Activated CD8-positive, alpha-beta memory T cell treated with anti-CD3 and anti-CD28 coated beads for 4 hours (primary cell): ENCODE results near the gene ASB4.
"Not testable (repeated sequence)": the region's sequence is repeated elsewhere in the genome, so short reads cannot be mapped to it uniquely, and the experiment has no call there.

Experiments used
- DNase-seq, 2 donors: peaks; one replicate each; pipeline ENCODE4 v3.0.0-alpha.2; 2020; ENCODE audit warnings: low read depth in 2 of 2

Gene ASB4

DNA sequence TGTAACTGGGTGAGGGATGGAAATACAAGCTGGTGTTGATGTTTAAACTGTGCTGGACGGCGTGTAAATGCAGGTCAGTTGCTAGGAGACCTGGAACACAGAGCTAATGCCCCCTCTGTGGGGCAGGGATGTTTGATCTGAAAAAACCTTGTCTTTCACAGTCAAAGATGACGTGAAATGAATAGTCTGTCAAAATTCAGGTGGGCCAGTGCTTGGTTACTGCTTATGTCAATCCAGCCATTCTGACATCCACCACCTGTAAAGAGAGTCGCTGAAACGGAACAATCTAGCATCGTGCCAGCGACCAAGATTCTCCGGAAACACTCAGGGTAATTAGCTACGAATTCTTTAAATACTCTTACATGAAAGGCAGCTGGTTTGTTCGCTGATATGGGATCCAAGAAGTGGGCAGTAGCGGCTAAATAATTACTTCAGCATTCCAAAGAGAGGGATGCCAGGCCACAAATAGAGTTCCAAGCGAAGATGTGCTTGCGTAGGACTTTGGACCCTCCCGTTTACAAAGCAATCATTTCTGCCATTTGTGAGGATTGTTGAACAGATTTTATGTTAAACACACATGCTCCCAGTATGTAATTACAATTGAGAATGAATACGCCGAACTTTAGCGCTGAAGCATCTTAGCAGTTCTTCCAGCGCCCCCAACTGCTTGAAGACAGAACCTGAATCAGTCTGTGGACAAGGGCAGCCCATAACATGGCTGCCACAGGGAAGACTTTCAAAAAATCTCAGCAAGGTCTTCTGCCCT is 7.3 kb upstream of the ASB4 start:
- no peak for DNase-seq

DNA sequence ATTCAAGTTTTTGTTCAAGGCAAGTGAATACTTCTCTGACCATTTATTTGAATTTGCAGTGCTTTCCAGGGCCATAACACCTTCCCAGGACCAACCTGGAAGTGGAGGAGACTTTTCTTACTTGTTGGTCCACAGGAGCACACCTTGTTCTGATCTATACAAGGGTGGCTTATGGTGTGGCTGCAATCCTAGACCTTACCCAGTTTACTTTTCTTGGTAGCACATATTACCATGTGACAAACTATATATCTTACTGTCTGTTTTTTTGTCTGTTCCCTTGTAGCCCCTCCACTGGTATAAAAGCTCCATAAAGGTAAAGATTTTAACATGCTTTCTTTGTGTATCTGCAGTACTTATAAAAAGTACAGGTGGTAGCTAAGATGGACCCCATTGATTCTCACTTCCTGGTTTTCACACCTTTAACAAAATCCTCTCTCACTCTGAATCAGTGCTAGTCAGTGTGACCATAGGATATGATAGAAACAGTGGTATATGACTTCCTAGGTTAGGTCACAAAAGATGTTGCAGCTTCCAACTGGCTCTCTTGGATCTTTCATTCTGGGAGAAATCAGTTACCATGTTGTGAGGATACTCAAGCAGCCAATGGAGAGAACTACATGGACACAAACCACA is 5.6 kb upstream of the ASB4 start:
- no peak for DNase-seq

DNA sequence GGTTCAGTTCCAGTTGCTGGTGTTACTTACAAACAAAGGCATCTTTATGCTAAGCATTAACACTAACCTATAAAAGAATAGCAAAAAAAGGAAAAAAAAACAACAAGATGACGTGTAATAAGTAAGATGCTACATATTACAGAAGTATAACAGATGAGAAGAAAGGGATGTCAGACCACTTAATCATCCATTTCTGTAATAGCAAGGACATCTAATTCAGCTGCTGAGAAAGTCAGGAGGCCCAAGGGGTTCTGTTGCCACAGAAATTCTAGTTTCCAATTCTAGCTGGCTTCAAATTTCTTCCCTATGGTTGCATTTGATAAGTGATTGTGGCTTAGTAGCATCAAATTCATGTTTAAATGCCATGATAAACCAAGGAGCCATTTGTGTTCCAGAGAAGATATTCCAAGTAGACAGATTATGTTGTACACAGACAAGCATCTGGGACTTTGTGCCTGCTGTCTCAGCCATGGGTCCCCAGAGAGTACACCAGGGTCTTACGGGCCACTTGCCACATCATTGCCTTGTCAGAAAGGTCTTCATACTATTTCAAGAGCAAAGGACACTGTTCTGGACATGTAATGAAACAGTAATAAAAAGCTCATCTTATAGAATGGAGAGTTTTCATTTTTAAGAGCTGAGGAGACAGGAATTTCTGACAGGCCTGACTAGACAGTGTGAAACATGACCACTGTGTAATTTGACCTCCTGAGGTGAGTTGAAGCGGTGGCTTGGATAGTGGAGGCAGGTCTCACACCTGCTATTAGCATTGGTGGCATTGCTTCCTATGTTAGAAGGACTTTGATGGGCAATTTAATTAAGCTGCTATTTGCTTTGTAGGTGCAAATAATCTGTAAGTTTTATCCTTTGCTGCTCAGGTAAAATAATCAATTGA is 4.2 kb upstream of the ASB4 start:
- no peak for DNase-seq

DNA sequence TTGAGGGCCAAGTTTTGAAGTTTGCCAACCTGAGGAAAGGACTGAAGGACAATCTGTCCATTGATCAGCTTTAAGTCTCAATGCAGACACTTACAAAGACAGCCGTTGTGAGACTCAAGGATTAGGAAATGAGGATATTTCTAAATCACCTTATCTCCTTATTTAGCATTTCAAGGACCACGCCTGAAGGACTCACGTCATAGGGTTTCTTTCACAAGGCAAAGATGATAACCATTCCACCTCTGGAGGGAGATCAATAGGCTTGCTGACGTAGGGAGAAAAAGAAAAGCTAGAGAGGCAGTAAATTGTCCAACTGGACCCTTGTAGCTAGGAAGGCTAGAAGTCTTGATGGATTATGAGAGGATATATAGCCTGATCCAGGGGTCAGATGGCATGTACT is 3.3 kb upstream of the ASB4 start:
- no peak for DNase-seq

DNA sequence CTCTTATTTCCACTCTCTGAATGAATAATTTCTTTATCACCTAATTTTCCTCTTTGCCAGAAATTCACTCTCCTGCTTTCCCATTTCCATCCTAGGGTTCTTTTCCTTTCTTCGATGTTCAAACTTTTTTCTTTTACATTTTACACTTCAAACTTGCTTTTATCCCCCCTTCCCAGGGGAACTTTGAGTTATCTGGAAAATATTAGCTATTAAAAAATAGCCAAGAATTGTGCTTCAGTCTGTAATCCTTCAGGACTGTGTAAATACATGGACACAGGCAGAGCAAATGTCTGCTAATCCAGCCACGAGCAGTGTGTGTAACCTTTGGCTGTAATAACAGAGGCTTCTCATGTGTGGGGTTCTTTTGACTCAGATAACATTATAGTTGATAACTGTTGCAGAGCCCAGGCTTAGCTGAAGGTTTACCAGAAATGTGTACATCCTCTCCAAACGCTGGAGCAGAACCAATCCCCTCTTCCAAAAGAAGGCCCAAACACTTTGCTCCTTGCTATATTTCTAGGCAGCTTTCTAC is 4.6 kb downstream of the ASB4 start:
- no peak for DNase-seq

DNA sequence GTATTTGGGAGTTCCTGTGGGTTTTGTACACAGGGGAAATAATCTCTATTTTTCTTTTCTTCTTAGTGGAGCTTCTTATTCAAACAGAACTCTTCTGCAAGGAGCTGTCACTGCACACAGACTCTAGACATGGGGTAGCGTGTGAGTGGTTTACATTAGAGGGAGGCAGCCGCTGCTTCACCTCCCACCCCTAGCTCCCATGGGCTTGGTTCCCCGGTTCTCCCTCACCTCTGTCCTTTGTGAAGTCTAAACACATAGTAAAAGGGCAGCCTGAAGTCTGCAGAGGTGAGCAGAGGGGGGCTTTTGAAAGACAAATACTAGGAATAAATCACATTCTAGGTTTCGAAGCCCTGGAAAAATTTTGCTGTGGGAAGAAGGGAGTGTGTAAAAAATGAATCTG is 5.5 kb downstream of the ASB4 start:
- no peak for DNase-seq

DNA sequence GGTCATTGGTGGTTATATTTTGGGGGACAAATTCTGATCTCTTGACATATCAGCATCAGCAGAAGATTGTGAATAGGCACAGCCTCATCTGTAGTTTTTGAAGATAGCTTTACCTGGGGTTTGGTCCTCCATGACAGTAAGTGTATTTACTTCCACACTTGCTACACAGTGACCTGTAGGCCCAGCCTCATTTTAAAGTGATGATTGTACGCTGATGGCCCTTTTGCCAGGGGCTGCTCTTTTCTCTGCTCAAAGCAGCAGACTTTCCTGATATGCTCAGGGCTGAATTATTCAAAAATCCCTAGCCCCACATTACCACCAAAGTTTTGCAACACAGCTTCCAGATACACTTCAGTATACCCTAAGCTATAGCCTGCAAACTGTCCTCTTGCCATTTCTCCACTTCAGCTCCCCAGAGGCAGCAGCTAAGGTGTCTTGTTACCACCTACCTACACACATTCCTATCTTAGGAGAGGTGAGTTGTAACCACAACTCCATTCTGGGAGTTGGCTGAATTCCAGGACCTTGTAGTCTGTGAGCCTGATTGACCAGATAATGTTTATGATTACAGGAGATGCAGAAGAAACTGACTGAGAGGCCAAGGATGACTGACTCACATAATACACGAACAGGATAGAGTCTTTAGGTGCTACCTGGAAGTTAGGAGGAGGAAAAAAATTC is 6.0 kb downstream of the ASB4 start:
- DNase-seq, result no peak

DNA sequence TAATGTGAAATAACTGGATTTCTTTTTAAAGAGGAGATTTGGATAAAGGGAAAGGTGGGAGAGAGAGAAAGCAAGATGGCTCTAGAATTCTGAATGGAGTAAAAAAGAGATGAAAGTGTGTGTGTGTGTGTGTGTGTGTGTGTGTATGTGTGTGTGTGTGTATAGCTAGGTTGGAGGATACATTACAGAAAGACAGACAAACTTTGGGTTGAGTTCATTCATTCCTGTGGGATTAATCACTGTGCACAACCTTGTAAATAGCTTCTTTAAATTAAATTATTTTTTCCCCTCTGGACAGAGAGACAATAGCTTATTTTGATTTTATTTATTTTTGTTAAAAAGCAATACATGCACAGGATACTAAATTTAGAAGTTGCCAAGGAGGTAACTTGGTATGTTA is 7.5 kb downstream of the ASB4 start:
- DNase-seq, result no peak

DNA sequence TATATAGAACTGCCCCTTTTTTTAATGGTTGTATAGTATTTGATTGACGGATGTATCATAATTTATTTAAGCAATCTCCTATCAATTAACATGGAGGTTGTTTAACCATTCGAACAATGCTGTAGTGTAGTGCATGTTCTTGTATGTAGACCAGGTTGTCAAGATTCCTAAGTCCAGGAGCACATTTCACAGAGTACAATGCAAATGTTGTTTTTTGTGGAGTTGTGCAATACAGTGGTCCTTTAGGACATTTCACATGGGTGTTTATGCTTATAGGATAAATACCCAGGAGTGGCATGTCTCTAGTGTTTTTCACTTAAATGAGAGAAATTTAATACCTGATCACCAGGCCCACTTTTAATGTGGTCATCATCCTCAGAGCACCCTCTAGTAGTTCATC is 8.1 kb downstream of the ASB4 start:
- no peak for DNase-seq

DNA sequence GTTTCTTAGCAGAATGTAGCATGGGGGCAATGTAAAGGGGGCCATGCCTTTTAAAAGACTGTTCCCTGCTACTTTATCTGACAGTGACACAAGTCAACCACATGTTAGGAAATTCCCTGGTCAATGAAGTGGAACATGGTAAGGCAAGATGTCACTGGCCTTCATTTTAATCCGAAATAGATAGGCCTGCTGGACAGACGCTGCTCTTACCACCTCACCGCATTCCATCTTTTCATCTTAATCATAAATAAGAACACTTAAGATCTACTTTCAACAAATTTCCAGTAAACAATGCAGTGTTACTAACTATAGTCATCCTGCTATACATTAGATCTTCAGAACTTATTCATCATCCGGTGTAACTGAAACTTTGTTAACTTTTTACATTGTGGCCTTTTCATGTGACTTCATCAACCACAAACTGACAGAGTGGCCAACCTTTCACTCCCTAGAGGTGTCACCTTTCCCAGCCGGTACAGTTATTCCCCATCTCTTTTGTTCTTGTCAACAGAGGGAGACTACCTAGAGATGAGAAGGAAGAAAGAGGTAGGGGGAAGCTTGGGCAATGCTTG is 15.6 kb downstream of the ASB4 start:
- DNase-seq, result no peak

DNA sequence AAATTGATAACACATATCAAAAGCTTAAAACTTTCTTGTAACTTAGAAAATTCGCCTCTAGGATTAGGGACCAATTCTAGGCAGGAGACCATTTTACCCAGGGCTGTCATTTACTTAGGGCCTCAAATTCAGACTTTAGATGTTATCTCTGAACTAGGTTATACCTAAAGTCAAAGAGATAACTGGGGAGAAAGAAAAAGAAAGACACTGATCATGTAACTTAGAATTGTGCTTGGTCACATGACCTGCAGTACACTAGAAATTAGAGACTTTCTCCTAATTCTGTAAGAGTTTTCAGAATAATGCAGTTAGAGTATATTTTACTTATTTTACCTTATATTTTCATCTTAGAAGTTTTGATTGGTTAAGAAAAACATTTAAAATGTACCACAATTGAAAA is 16.7 kb downstream of the ASB4 start:
- DNase-seq, result no peak

DNA sequence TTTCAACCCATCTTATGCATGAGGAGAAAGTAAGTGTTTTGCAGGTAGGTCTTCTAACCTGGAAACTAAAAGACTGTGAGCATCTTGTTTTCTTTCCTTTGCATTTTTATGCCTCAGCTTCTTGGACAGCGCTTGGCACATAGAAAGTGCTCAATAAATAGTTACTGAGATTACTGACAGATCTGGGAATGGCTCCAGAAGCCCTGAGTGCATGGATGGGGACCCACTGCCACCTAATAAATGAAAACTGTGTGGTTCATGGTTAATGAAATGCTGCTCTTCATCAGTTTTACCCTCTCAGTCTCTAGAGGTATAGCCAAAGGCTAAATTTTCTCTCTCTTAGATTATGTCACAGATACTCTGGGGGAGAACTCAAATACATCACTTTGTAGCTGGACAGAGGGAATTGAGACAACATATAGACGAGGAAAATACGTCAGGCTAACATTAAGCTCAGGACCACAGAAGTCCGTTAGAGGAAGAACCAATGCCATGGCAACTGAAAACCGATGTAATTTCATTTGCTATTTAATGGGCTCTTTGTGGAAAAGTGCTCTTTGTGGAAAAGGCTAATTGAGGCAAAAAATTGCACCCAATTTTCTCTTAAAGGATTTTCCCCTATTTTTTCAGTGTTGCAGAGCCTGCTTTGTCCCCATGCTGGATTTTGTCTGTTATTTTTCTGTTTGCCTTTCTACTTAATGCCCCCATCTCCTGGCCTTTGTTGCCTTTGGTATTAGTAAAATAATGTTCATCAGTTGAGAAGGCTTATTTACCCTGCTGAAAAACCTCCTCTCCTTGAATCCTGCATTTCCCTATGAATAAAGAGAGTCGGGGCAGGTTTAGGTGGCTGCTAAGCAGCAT is 17.8 kb downstream of the ASB4 start:
- no peak for DNase-seq

DNA sequence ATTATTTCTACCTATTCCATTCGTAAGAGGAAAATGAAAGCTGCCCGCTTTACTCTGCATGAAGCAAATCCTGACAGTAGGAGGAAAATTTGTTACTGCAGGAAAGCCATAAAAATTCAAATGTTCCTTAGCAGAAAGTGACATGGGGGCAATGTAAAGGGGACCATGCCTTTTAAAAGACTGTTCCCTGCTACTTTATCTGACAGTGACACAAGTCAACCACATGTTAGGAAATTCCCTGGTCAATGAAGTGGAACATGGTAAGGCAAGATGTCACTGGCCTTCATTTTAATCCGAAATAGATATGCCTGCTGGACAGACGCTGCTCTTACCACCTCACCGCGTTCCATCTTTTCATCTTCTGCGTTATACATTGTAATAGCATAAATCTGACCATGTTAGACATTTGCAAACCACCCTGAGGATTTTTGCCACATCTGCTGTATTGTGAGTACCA is 18.4 kb downstream of the ASB4 start:
- DNase-seq, result not testable (repeated sequence)

DNA sequence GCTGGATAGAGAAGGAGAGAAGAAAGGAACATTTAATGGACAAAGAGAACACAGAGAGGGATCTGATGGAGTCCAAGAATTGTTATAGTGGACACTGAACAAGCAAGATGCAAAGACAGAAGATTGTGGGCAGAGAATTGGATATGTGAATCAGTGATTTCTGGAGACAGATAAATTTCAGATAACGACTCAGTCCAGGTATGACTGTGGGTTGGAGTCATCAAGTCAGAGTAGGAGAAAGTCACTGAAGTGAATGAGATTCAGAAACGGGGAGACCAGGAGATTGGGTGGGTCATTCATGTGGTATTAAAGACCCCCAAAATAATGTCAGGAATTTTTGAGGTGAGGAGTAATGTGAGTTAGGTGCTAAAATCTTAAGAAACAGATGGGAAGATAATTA is 23.0 kb downstream of the ASB4 start:
- no peak for DNase-seq

DNA sequence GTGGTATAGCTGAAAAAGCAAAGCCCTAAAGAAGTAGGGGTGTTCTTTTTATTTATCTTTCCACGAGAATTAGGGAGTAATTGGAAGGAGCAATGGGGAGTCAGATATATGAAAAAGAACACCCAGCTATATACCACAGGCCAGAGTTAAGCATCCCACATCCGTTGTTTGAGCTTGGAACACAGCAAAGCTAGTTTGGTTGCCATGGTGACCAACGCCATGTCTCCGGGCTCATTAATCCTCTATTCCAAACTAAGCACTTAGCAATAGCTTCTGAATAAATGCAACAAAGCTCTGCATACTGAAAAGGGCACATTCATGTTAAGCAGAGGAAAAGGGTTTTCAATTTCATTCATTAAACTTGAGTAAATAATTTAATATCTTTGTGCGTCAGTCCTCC is 23.5 kb downstream of the ASB4 start:
- DNase-seq, result no peak

DNA sequence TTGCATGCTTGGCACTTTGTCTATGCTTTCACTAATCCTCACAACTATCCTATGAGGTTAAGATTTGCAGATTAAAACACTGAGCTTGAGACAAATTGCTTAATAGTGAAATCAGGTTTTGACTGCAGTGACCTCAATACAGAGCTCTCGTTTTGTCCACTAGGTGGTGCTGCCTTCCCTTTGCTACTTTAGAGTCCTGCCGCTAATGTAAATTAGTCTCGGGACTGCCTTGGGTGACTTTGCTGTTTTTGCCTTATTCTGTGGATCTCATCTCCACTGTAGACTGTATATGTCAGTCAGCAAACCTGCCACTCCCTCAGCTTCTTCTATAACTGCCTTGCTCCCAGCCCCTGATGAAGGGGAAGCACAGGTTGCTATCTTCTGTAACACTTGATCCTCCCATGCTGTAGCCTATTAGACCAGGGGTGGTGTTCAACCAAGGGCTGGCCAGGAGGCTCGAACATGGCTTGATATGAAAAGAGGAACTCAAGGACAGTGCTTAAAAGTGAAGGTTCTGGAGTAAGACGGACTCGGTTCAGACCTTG is 26.0 kb downstream of the ASB4 start:
- DNase-seq, result peak; percentile 6 to 13

DNA sequence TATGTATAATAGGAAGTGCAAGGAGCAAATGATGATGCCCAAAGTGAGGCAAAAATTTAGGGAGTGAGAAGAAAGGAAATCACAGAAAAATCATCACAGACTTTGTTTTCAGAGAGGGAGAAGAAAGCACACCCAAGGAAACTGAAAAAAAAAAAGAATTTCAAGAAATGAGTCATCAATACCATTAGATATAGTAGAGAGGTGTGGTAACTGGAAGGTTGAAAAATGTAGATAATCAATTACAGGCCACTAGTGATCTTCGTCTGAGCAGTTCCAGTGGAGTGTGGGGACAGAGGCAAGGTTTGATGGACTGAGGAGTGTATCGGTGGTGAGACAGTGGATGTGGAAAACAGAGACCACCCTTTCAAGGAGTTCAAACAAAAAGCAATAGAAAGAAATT is 31.7 kb downstream of the ASB4 start:
- DNase-seq, result no peak

DNA sequence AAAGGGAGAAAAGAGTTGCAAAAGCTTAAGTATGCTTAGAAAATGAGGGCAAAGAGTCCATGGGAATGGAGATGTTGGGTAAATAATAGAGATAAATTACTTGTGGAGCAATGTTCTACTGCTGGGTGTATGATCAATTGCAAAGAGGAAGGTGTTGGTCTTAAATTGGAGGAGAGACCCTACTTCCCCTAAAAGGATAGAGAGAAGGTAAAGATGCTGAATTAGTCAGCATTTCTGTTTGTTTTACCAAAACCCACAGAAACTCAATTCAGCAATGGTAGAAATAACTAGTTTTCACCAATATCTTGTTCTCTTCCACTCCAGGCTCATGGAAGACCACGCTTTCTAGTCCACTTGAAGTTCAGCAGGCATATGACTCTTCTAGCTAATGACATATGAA is 32.1 kb downstream of the ASB4 start:
- no peak for DNase-seq

DNA sequence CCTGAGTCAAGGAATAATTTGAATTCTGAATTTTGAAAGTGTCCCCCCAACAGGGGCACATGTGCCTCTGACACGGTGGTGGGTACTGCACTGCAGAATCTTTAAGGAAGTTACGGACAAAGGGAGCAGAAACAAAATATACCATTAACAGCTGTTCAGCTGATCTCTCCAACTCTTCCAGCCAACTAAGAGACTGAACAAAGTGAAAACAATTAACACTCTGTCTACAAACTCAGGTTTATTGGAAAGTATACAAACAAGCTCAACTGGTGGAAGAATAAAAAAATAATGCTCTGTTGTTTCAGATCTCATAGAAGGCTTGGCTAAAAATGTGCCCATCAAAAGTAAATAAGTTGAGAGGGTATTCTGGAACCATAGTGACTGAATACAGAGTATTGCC is 34.4 kb downstream of the ASB4 start:
- no peak for DNase-seq

DNA sequence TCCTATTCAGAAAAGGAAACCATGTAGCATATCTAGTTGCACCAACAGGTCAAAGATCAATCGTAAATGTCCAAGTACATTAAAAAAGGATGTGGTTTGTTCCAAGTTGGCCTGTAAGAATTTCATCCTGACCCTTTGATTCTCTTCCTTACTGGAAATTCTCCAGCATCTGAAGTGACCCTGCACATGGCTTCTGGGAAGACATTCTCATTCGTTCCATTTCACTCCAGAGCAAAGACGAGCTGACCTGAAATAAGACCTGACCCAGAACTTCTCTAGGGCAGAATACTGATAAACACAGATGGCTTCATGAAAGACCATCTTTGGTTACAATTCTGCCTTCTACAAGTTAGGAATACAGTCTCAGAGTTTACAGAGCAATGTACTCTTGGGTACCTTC is 39.8 kb downstream of the ASB4 start:
- DNase-seq, result no peak
